ENCODE measurements around the gene MAMDC2.

MAMDC2 gene

GRCh38 chr9:70055406-70056210, 12.0 kb downstream of the MAMDC2 start:
- H3K4me3 ChIP-seq (ENCODE audit: low read length): no peak overlapping the region
- DNase-seq (ENCODE audit: low read depth): no peak
- TF ChIP-seq CTCF (conservative IDR thresholded peaks at IDR 0.05; ENCODE audit: low read length): no peak

- DNase-seq (ENCODE audit: low read depth): no peak
- no peak overlapping the region for H3K4me3 ChIP-seq (ENCODE audit: low read length)
- no peak for TF ChIP-seq CTCF (conservative IDR thresholded peaks at IDR 0.05; ENCODE audit: low read length)
Measured at GRCh38 chr9:70056211-70056944, 12.7 kb downstream of the MAMDC2 start.

- no peak overlapping the region for H3K4me3 ChIP-seq (ENCODE audit: low read length)
- no peak for TF ChIP-seq CTCF (conservative IDR thresholded peaks at IDR 0.05; ENCODE audit: low read length)
- no peak for DNase-seq (ENCODE audit: low read depth)
Measured at GRCh38 chr9:70058569-70059116, 15.0 kb downstream of the MAMDC2 start.

DNA sequence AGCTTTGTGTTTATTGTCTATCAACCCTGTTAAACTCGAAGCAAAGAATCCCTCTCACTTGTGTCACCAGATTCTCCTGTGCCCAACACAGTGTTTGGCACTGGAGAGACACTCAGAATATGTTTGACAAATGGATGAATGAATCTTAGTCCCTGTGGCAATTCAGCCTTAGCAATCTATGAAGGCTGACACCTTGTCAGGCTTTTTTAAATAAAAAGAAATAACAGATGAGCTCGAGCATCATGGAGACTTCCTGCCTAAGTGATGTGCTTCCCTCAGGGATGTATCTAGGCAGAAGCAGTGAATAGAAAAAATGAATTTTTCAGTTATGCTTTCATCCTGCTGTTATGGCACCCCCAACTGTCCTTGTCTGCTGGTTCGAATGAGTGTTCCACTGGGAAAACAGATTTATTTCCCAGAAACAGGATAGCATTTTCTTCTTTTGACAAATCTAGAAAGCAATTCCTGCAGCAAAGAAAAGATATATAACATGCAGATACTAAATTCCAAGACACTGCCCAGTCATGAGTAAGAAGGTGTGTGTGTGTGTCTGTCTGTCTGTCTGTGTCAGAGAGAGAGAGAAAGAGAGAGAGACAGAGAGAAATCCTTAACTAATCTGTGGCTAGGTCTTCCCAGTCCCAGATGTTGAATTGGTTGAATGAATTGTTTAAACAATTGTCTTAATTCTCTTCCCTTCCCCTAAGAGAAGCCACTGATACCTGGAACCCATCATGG, 16.7 kb downstream of the MAMDC2 start:
- no peak for TF ChIP-seq CTCF (conservative IDR thresholded peaks at IDR 0.05; ENCODE audit: low read length)
- no peak for DNase-seq (ENCODE audit: low read depth)
- H3K4me3 ChIP-seq (ENCODE audit: low read length): no peak overlapping the region

DNA sequence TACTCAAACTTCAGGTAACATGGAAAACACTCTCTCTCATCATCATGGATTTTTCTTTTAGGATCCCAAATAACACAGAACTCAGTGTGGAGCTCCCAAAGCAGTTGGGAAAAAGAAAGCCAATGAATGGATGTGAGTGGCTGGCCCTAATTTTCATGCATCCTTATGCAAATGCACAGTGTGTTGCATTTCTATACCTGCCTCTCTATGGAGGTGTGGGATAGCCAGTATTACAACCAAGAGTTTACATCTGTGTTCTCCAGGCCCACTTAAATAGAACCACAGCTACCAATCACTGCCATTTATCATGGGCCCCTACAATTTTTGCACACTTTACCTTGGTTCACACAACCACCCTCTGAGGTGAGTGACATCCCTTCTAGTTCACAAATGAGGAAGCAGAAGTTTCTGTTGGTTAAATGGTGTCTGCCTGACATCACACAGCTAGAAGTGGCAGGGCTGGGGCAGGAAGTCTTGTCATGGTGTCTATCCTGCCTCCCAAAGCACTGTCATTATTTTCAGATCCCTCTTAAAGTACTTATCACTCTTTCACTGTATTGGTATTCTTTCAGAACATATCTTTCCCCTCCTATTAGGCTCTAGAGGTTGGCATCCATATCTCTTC, 17.3 kb downstream of the MAMDC2 start:
- no peak for TF ChIP-seq CTCF (conservative IDR thresholded peaks at IDR 0.05; ENCODE audit: low read length)
- no peak overlapping the region for H3K4me3 ChIP-seq (ENCODE audit: low read length)
- no peak for DNase-seq (ENCODE audit: low read depth)

DNA sequence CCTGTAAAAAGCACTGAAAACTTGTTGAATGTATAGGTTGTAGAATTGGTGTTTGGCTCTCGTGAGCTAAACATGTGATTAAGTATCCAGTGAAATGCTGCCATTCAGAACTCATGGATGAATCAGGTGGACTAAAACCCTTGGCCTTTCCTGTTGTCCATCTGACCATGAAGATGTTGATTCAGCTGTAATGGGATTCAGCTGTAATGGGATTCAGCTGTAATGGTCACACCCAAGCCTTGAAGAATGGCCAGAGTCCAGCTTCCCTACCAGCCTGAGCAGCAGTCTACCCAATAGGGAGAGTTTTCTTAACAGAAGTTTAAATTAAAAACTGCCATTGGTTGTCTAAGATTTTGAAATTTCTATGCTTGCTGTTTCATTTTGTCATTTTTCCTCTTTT, 18.1 kb downstream of the MAMDC2 start:
- no peak for DNase-seq (ENCODE audit: low read depth)
- no peak for TF ChIP-seq CTCF (conservative IDR thresholded peaks at IDR 0.05; ENCODE audit: low read length)

More for the DNA sequence above, 18.1 kb downstream of the MAMDC2 start:
- no peak overlapping the region for H3K4me3 ChIP-seq (ENCODE audit: low read length)

Measured in AG10803 (cell line).